GM13976 (cell line): ENCODE results near the gene STX10.
"Not testable (repeated sequence)": the region's sequence is repeated elsewhere in the genome, so short reads cannot be mapped to it uniquely, and the experiment has no call there.

Source experiments
- DNase-seq: peaks from one replicate; pipeline ENCODE4 v3.0.0; 2012; ENCODE audit warnings: low spot score
- in situ Hi-C: fragments of 300-500 bp; cut with MboI; formaldehyde crosslinking; loops from one replicate; pipeline ENCODE4 v1.12.0; 2022; ENCODE audit warnings: low sequenced_read_pairs, mixed read lengths, inconsistent platforms; ENCODE audit not compliant: unreplicated experiment
- TF ChIP-seq, protein P1 (sequence below): IDR thresholded peaks from 2 replicates; pipeline ENCODE4 v1.5.1; 2012; ENCODE audit warnings: borderline replicate concordance, mild to moderate bottlenecking; ENCODE audit not compliant: insufficient read depth; ENCODE audit errors: extremely low read depth, missing control alignments, control extremely low read depth

The STX10 gene

DNA sequence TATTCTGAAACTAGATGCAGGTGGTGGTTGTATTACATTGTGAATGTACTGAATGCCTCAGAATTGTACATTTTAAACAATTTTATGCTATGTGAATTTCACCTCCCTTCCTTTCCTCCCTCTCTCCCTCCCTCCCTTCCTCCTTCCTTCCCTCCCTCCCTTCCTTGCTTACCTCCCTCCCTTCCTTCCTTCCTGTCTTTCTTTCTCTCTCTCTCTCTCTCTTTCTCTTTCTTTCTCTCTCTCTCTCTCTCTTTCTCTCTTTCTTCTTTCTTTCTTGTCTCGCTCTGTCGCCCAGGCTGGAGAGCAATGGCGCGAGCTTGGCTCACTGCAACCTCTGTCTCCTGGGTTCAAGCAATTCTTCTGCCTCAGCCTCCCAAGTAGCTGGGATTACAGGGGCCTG, 37.2 kb upstream of the STX10 start:
- DNase-seq, result no peak
- in situ Hi-C loops, result no loop called here
- TF ChIP-seq, protein P1, sequence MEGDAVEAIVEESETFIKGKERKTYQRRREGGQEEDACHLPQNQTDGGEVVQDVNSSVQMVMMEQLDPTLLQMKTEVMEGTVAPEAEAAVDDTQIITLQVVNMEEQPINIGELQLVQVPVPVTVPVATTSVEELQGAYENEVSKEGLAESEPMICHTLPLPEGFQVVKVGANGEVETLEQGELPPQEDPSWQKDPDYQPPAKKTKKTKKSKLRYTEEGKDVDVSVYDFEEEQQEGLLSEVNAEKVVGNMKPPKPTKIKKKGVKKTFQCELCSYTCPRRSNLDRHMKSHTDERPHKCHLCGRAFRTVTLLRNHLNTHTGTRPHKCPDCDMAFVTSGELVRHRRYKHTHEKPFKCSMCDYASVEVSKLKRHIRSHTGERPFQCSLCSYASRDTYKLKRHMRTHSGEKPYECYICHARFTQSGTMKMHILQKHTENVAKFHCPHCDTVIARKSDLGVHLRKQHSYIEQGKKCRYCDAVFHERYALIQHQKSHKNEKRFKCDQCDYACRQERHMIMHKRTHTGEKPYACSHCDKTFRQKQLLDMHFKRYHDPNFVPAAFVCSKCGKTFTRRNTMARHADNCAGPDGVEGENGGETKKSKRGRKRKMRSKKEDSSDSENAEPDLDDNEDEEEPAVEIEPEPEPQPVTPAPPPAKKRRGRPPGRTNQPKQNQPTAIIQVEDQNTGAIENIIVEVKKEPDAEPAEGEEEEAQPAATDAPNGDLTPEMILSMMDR, result no peak

DNA sequence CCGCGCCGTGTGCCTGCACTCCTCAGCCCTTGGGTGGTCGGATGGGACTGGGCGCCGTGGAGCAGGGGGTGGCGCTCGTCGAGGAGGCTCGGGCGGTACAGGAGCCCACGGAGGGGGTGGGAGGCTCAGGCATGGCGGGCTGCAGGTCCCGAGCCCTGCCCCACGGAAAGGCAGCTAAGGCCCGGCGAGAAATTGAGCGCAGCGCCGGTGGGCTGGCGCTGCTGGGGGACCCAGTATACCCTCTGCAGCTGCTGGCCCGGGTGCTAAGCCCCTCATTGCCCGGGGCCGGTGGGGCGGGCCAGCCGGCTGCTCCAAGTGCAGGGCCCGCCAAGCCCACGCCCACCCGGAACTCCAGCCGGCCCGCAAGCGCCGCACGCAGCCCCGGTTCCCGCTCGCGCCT, 36.5 kb upstream of the STX10 start:
- in situ Hi-C loops, DNase-seq: not testable (repeated sequence)

DNA sequence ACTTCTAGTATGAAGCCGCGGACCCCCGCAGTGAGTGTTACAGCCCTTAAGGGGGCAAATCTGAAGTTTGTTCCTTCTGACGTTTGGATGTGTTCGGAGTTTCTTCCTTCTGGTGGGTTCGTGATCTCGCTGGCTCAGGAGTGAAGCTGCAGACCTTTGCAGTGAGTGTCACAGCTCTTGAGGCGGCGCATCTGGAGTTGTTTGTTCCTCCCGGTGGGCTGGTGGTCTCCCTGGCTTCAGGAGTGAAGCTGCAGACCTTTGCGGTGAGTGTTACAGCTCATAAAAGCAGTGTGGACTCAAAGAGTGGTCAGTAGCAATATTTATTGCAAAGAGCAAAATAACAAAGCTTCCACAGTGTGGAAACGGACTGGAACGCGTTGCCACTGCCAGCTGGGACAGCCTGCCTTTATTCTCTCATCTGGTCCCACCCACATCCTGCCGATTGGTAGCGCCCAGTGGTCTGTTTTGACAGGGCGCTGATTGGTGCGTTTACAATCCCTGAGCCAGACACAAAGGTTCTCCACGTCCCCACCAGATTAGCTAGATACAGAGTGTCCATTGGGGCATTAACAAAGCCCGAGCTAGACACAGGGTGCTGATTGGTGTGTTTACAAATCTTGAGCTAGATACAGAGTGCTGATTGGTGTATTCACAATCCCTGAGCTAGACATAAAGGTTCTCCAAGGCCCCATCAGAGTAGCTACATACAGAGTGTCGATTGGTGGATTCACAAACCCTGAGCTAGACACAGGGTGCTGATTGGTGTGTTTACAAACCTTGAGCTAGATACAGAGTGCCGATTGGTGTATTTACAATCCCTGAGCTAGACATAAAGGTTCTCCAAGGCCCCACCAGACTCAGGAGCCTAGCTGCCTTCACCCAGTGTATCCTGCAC, 35.8 kb upstream of the STX10 start:
- in situ Hi-C loops, DNase-seq: not testable (repeated sequence)

DNA sequence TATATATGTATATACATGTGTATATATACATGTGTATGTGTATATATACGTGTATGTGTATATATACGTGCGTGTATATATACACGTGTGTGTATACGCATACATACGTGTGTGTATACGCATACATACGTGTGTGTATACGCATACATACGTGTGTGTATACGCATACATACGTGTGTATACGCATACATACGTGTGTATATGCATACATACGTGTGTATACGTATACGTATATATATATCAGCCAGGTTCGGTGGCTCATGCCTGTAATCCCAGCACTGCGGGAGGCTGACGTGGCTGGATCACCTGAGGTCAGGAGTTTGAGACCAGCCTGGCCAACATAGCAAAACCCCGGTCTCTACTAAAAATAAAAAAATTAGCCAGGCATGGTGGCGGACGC, 34.8 kb upstream of the STX10 start:
- in situ Hi-C loops, DNase-seq: not testable (repeated sequence)

DNA sequence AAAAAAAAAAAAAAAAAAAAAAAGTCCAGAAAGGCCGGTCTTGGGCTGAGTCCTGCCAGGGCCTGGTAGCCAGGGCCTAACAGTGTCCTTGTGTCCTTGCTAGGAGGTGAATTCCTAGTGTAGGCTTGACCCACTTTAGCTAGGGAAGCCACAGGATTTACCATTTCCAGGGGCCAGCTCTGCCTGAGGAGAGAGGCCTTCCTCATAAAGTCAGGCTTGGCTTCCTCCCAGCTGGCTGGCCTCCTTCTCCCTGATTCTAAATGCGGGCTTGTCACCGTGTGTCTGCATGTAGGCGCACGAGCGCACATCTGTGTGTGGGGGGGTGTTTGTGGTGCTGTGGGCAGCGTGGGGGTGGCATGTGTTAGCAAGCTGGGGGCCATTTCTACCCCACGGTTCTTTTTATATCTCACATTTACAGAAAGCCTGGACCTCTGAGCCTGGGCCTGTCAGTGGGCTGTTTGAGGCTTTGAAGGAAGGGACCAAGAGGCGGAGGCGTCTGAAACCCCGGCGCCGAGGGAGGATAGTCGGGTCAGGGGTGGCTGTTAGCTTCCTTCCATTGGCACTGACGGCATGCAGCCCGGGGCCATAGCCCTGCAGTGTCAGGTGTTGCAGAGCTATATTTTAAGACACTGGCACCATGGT, 31.7 kb upstream of the STX10 start:
- TF ChIP-seq, protein P1, result no peak
- DNase-seq, result peak; percentile 68
- in situ Hi-C loops, result no loop called here

DNA sequence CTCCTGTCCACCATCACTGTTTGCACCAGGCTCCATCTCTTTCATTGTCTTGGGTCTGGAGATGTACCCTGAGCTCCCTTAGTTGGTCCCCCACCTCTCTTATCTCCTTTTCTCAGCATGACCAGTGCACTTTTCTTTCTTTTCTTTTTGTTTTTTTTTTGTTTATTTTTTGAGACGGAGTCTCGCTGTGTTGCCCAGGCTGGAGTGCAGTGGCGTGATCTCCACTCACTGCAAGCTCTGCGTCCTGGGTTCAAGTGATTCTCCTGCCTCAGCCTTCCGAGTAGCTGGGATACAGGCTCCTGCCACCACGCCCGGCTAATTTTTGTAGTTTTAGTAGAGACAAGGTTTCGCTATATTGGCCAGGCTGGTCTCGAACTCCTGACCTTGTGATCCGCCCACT, 28.1 kb upstream of the STX10 start:
- DNase-seq, in situ Hi-C loops: not testable (repeated sequence)

DNA sequence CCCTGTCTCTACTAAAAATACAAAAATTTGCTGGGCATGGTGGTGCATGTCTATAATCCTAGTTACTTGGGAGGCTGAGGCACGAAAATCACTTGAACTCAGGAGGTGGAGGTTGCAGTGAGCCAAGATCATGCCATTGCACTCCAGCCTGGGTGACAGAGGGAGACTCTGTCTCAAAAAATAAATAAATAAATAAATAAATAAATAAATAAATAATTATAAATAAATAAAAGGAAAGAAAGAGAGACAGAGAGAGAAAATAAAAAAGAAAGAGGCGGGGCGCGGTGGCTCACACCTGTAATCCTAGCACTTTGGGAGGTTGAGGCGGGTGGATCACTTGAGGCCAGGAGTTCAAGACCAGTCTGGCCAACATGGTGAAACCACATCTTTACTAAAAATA, 27.4 kb upstream of the STX10 start:
- in situ Hi-C loops, result not testable (repeated sequence)

DNA sequence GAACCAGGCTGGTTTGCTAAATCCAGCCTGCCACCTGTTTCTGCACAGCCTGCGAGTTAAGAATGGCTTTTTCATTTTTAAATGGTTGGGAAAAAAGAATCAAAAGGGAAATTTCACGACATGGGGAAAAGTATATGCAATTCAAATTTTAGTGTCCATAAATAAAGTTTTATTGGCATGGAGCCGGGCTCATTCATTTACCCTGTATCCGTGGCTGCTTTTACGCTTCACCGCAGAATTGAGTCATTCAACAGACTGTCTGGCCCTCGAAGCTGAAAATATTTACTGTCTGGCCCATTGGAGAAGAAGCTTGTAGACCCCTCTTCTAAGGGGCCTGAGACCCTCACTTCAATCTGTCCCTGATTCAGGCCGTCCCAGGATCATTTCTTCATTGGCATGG, 26.2 kb upstream of the STX10 start:
- in situ Hi-C loops, result no loop called here
- TF ChIP-seq, protein P1, result no peak
- DNase-seq, result no peak

More for the DNA sequence above, 27.4 kb upstream of the STX10 start:
- not testable (repeated sequence) for DNase-seq

DNA sequence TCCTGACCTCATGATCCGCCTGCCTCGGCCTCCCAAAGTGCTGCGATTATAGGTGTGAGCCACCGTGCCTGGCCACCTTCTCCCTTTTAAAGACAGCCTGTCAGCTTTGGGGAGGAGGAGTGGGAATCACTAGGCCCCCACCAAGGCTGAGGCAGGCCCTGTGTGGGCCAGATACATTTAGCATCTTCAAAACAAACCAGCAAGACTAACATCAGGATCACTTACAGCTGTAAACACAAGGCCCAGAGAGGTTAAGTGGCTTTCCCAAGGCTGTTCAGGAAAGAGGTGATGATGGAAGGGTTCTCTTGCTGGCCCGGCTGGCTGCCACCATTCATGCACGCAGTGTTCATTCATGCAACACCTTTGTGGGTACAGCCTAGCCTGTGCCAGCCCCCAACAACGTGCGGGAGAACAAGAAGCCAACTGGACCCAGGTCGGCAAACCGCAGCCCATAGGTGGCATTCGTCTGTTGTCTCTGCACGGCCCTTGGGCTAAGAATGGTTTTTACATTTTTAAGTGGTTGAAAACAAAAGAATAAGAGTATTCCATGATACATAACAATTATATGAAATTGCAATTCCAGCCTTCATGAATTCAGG, 23.1 kb upstream of the STX10 start:
- no peak for DNase-seq
- TF ChIP-seq, protein P1, result no peak
- in situ Hi-C loops, result no loop called here
